SU-DHL-6 (cell line): ENCODE results near the gene IFNGR2.
A peak's percentile ranks its signal among the peaks of the same experiment; 100 is the strongest.
"Not testable (repeated sequence)": the region's sequence is repeated elsewhere in the genome, so short reads cannot be mapped to it uniquely, and the experiment has no call there.

Experiments used
- H2AFZ ChIP-seq: fragments of 200-600 bp; sonication (generic); 2 replicates; pipeline ENCODE4 v1.6.1; 2014; ENCODE audit warnings: low read depth, mild to moderate bottlenecking, moderate library complexity, mixed read lengths, antibody characterized with exemption, low read length; ENCODE audit not compliant: severe bottlenecking
- H3F3A ChIP-seq: fragments of 200-600 bp; shearing (Covaris generic); 2 replicates; pipeline ENCODE4 v1.6.0; 2016; ENCODE audit warnings: antibody characterized with exemption, mild to moderate bottlenecking; ENCODE audit not compliant: insufficient read depth
- H3K27ac ChIP-seq: fragments of 200-600 bp; sonication (generic); 2 replicates; pipeline ENCODE4 v1.5.1; 2016; ENCODE audit warnings: low read depth, mild to moderate bottlenecking, low read length, moderate library complexity, mixed read lengths
- H3K27me3 ChIP-seq: fragments of 200-600 bp; sonication (generic), shearing (Covaris generic); 2 replicates; pipeline ENCODE4 v1.6.0; 2014; ENCODE audit warnings: mild to moderate bottlenecking, low read length
- H3K36me3 ChIP-seq: fragments of 200-600 bp; sonication (generic); 2 replicates; pipeline ENCODE4 v1.6.1; 2014; ENCODE audit warnings: mild to moderate bottlenecking, low read length, mixed read lengths
- H3K4me2 ChIP-seq: fragments of 300-600, 200-600 bp; shearing (Covaris generic), sonication (generic); 2 replicates; pipeline ENCODE4 v1.6.0; 2014; ENCODE audit warnings: low read length, low read depth, mild to moderate bottlenecking; ENCODE audit not compliant: poor library complexity, severe bottlenecking
- H3K4me3 ChIP-seq: fragments of 200-600 bp; sonication (generic); 2 replicates; pipeline ENCODE4 v1.5.1; 2014; ENCODE audit warnings: antibody characterized with exemption, low read length, mild to moderate bottlenecking, mixed read lengths; ENCODE audit not compliant: insufficient read depth, poor library complexity, severe bottlenecking
- H3K79me2 ChIP-seq: fragments of 200-600 bp; sonication (generic); 2 replicates; pipeline ENCODE4 v1.6.1; 2014; ENCODE audit warnings: mild to moderate bottlenecking, low read length, moderate library complexity; ENCODE audit not compliant: insufficient read depth
- H3K9ac ChIP-seq: fragments of 200-600 bp; sonication (generic); 2 replicates; pipeline ENCODE4 v1.7.0; 2014; ENCODE audit warnings: mild to moderate bottlenecking, low read length
- H3K9me2 ChIP-seq: fragments of 200-600 bp; sonication (generic); replicated peaks from 2 replicates; pipeline ENCODE4 v1.6.1; 2014; ENCODE audit warnings: low read length; ENCODE audit not compliant: insufficient read depth
- H3K9me3 ChIP-seq: fragments of 200-600 bp; sonication (generic); 2 replicates; pipeline ENCODE4 v1.6.1; 2014; ENCODE audit warnings: low read length, mixed read lengths; ENCODE audit not compliant: insufficient read depth
- H4K20me1 ChIP-seq: fragments of 200-600 bp; sonication (generic); 2 replicates; pipeline ENCODE4 v1.6.1; 2014; ENCODE audit warnings: low read depth, mild to moderate bottlenecking, antibody characterized with exemption, low read length, moderate library complexity, mixed read lengths
- CTCF ChIP-seq: fragments of 200-600 bp; sonication (generic); IDR thresholded peaks from one replicate; pipeline ENCODE4 v1.5.1; 2017; ENCODE audit warnings: antibody characterized with exemption, mild to moderate bottlenecking, low read length, moderate library complexity; ENCODE audit not compliant: insufficient read depth, poor library complexity, severe bottlenecking
- EZH2phosphoT487 ChIP-seq: fragments of 200-600 bp; sonication (generic), shearing (Covaris generic); conservative IDR thresholded peaks from 2 replicates; pipeline ENCODE4 v1.6.1; 2018; ENCODE audit warnings: mild to moderate bottlenecking, antibody characterized with exemption, low read length, moderate library complexity, mixed read lengths

IFNGR2 gene

GRCh38 chr21:33380483-33380998 lies 22.7 kb upstream of the IFNGR2 start:
- Histone ChIP-seq H3K79me2 (no peaks in the 10 kb centered on the region), H2AFZ (no peak overlapping the region), H4K20me1 (no peaks in the 10 kb centered on the region), H3K4me2 (peak overlapping the region; percentile 98), H3K9me2 (no peaks in the 10 kb centered on the region), H3F3A (peaks cover 70% of the 10 kb centered on the region), H3K27ac (peak overlapping the region; percentile 98), H3K27me3 (no peaks in the 10 kb centered on the region), H3K9me3 (no peaks in the 10 kb centered on the region), H3K36me3 (no peaks in the 10 kb centered on the region), H3K9ac (peak overlapping the region; percentile 69), H3K4me3 (no peak overlapping the region)
- TF ChIP-seq CTCF, result no peak

GRCh38 chr21:33381381-33381780 lies 21.8 kb upstream of the IFNGR2 start:
- peak overlapping the region; percentile 98 for H3K4me2 ChIP-seq
- peak overlapping the region; percentile 69 for H3K9ac ChIP-seq

GRCh38 chr21:33383056-33383888 lies 19.9 kb upstream of the IFNGR2 start:
- Histone ChIP-seq H3K4me3 (peak overlapping the region; percentile 52), H3K9me2 (no peaks in the 10 kb centered on the region), H2AFZ (no peak overlapping the region), H3K9me3 (no peaks in the 10 kb centered on the region), H3K4me2 (peak overlapping the region; percentile 98), H3K79me2 (no peaks in the 10 kb centered on the region), H4K20me1 (no peaks in the 10 kb centered on the region), H3K9ac (peak overlapping the region; percentile 69), H3F3A (peaks cover 59% of the 10 kb centered on the region), H3K36me3 (no peaks in the 10 kb centered on the region), H3K27ac (peak overlapping the region; percentile 98), H3K27me3 (no peaks in the 10 kb centered on the region)
- TF ChIP-seq CTCF (no peak), EZH2phosphoT487 (no peak)

More at GRCh38 chr21:33381381-33381780, 21.8 kb upstream of the IFNGR2 start:
- Histone ChIP-seq H3K4me3 (peak overlapping the region; percentile 4), H3K27ac (peak overlapping the region; percentile 98), H3F3A (peaks cover 67% of the 10 kb centered on the region)
- not testable (repeated sequence) for H3K9me2 ChIP-seq, H3K79me2 ChIP-seq, H2AFZ ChIP-seq, H3K27me3 ChIP-seq, H3K9me3 ChIP-seq, H4K20me1 ChIP-seq, H3K36me3 ChIP-seq

GRCh38 chr21:33384841-33385331 lies 18.3 kb upstream of the IFNGR2 start:
- no peak overlapping the region for H2AFZ ChIP-seq
- peaks cover 50% of the 10 kb centered on the region for H3F3A ChIP-seq
- TF ChIP-seq EZH2phosphoT487 (no peak), CTCF (no peak)

More at GRCh38 chr21:33384841-33385331, 18.3 kb upstream of the IFNGR2 start:
- Histone ChIP-seq H3K9ac (no peak overlapping the region), H3K9me2 (no peaks in the 10 kb centered on the region), H3K79me2 (no peaks in the 10 kb centered on the region), H3K9me3 (no peaks in the 10 kb centered on the region), H3K27me3 (no peaks in the 10 kb centered on the region), H3K27ac (peak overlapping the region; percentile 98), H4K20me1 (no peaks in the 10 kb centered on the region), H3K36me3 (no peaks in the 10 kb centered on the region), H3K4me3 (no peak overlapping the region), H3K4me2 (no peak overlapping the region)
